A549 treated with Hydrocortisone at 1 μM for 4 hours (cell line): ENCODE results near the gene ACSL3. TPM values are rescaled to one million over a fixed set of nuclear protein-coding genes. Genes with fewer than 3 reads are reported as not detected.

ENCODE experiments used
- total RNA-seq: library from RNA; stranded (reverse); fragments of 200-300 nt; extraction: Qiagen RNA extraction; gene quantifications from 5 replicates; pipeline ENCODE4 v1.2.3, GENCODE V29; 2022

ACSL3 gene
- 136 to 218 TPM (median 152 TPM) in 5 replicates for total RNA-seq

GRCh38 chr2:222860740-222861410 lies at the start of gene ACSL3:
Gene ACSL3, plus strand, starts transcription at chr2:222861036. Its CDS starts 47,737 bp downstream, at chr2:222908773.

Other genes starting within 250 kb of the ACSL3 start
- gene FARSB, start 204.9 kb upstream of the ACSL3 start, total RNA-seq, result 42.4 to 47.9 TPM (median 45.5 TPM) in 5 replicates
- not detected in 5 replicates for gene MOGAT1, start 189.4 kb upstream of the ACSL3 start, total RNA-seq
- 0.39 to 0.64 TPM (median 0.54 TPM) in 5 replicates for gene KCNE4, start 191.2 kb downstream of the ACSL3 start, total RNA-seq